NCI-H1092 (cell line): ENCODE results near the gene RNF168.
A peak's percentile ranks its signal among the peaks of the same experiment; 100 is the strongest.
"Not testable (repeated sequence)": the region's sequence is repeated elsewhere in the genome, so short reads cannot be mapped to it uniquely, and the experiment has no call there.

Experiments used
- DNase-seq: peaks from one replicate; lab custom pipeline; 2025; lab: John Stamatoyannopoulos, UW

Gene RNF168

GRCh38 chr3:196463804-196464203 lies 39.8 kb downstream of the RNF168 start:
- no peak for DNase-seq

- DNase-seq = no peak
These were observed 40.2 kb downstream of the RNF168 start for GRCh38 chr3:196463478-196463756.

- DNase-seq = not testable (repeated sequence)
These were observed 40.7 kb downstream of the RNF168 start for GRCh38 chr3:196462680-196463477.

GRCh38 chr3:196458063-196458462 lies 45.5 kb downstream of the RNF168 start:
- DNase-seq = no peak

- not testable (repeated sequence) for DNase-seq
These were observed 46.1 kb downstream of the RNF168 start for GRCh38 chr3:196457470-196457869.

- DNase-seq = no peak
These were observed 48.6 kb downstream of the RNF168 start for GRCh38 chr3:196454935-196455334.

GRCh38 chr3:196445391-196445790 lies 58.2 kb downstream of the RNF168 start:
- not testable (repeated sequence) for DNase-seq

- no peak for DNase-seq
These were observed 59.1 kb downstream of the RNF168 start for GRCh38 chr3:196444500-196444894.

DNA sequence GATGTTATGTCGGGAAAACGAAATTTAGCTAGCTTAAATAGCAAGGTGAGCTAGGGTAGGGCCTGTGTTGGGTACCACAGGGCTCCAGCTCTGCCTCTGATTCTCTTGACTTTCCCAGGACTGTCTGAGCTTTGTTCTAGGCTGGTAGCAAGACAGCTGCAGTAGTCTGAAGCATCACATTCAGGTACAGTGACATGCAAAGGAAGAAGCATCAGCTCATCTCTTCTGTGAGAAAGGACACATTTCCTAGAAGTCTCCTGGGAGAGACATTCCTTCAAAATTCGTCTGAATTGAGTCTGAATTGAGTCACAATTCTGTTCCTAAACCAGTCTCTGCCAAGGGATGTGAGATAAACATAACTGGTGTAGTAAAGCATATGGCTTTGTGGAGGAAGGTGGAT lies 62.9 kb downstream of the RNF168 start:
- no peak for DNase-seq

DNA sequence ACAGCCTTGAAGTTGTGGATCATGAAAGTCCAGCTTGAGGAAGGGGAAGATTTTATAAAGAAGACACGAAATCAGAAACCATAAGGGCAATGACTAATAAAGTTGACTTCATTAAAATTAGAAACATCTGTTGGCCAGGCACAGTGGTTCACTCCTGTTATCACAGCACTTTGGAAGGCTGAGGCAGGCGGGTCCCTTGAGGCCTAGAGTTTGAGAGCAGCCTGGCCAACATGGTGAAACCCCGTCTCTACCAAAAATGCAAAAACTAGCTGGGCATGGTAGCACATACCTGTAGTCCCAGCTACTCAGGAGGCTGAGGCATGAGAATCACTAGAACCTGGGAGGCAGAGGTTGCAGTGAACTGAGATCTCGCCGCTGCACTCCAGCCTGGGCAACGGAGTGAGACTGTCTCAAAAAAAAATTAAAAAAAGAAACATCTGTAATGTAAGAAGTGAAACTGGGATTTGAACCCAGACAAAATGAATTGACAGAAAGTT lies 63.5 kb downstream of the RNF168 start:
- no peak for DNase-seq

DNA sequence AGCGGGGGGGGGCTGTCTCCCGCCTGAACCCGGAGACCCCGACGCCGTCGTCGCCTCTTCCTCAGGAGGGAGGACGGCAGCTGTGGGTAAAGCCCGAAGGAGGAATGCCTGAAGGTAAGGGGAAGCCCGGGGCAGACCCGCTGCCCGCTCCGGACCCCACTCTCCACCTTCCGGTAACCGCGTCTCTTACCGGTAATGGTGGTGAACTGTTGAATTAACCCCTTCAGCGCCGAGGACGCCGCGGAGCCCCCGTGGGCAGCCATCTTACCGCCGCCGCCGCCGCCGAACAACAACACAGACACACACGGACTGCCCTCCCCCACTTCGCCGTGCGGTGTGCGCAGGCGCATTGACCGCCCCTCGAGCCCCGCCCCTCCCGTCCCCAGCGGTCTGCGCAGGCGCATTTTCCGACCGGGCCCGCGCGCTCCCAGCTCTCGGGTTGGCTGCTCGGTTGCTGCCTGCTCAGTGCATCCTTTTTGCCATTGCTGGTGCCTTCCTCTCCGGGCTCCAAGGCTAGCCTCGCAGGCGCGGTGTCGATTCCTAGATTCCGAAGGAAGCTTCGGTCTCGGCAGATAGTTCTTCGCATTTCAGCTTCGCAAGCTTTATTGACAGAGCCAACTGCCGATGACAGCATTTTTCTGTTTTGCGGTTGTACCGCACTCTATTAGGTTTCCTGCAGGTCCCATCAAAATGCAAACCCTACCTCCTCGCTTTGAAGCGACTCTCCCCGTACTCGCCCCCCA lies 71.3 kb downstream of the RNF168 start, which contains the start of gene UBXN7:
Gene UBXN7, minus strand, starts transcription at position 291 of the 743 bp plus-strand sequence. Its CDS starts 28 bp downstream, at position 263.
- peak; percentile 92 for DNase-seq

DNA sequence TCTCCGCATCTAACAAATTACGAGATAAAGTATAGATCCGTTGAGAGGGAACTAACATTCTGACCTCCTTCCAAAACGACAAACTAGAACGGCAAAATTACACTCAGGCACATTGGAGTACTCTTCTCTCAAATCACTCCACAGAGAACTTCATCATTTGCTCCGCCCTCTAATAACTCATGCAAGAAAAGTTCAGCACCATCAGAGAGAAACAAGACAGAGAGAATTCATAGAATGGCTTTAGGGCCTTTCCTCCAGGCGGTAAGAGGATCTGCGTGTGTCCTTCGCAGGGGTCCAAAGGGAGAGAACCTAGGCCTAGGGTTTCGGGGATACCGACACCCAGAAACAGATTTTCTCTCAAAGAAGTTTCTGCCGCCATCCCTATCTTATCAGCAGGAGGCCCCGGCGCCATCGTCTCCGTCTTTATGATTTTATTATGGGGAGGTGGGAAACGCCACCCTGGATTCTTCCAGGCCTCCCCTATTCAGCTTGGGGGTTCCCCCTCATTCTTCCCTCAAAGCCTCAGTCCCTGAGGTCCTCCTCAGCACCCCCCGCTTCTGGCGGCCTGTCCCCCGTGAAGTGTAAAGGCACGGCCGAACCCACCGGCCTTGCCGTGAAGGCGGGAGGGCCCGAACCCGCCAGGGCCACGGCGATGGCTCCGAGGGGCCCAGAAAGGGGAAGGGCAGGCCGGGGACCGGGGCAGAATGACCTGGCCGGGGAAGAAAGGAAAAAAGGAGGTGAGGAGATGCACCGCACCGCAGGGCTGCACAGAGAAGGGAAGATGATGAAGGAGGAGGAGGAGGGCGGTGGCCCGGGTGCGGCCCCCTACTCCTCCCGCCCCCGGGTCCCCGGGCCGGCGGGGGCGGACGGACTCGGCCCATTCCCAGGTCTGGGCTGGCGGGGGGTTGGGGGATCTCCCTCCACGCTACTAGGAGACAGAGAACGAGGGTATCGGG lies 72.1 kb downstream of the RNF168 start:
- peak; percentile 2 for DNase-seq

DNA sequence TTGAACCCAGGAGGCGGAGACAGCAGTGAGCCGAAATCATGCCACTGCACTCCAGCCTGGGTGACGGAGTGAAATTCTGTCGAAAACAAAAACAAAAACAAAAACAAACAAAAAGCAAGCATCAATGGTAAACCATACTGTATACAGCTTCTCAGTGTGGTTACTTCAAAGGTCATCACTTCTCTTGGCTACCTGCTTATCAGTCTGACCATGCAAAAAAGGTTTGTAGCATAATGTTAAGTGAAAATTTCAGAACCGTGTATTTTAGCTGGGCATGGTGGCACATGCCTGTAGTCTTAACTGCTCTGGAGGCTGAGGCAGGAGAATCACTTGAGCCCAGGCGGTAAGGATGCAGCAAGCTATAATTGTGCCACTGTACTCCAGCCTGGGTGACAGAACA lies 75.5 kb downstream of the RNF168 start:
- no peak for DNase-seq

GRCh38 chr3:196424421-196424820 lies 79.1 kb downstream of the RNF168 start:
- DNase-seq = not testable (repeated sequence)

- DNase-seq = peak; percentile 60
These were observed 80.4 kb downstream of the RNF168 start for GRCh38 chr3:196423044-196423781.

DNA sequence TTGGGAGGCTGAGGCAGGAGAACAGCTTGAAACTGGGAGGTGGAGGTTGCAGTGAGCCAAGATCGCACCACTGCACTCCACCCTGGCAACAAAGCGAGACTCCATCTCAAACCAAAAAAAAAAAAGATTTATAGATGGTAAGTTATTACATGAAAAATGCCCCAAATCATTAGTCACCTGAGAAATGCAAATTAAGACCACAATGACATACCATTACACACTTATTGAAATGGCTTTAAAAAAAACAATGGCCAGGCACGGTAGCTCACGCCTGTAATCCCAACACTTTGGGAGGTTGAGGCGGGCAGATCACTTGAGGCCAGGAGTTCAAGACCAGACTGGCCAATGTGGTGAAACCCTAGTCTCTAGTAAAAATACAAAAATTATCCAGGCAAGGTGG lies 81.9 kb downstream of the RNF168 start:
- DNase-seq = not testable (repeated sequence)

- DNase-seq = no peak
These were observed 84.2 kb downstream of the RNF168 start for GRCh38 chr3:196419386-196419785.
